ENCODE data around the gene LMNTD2. TPM values are rescaled to one million over a fixed set of nuclear protein-coding genes. Genes with fewer than 3 reads are reported as not detected.

The LMNTD2 gene
- total and polyA plus RNA-seq, 2 experiments from 2014 or later: 7.3 to 15.9 TPM

DNA sequence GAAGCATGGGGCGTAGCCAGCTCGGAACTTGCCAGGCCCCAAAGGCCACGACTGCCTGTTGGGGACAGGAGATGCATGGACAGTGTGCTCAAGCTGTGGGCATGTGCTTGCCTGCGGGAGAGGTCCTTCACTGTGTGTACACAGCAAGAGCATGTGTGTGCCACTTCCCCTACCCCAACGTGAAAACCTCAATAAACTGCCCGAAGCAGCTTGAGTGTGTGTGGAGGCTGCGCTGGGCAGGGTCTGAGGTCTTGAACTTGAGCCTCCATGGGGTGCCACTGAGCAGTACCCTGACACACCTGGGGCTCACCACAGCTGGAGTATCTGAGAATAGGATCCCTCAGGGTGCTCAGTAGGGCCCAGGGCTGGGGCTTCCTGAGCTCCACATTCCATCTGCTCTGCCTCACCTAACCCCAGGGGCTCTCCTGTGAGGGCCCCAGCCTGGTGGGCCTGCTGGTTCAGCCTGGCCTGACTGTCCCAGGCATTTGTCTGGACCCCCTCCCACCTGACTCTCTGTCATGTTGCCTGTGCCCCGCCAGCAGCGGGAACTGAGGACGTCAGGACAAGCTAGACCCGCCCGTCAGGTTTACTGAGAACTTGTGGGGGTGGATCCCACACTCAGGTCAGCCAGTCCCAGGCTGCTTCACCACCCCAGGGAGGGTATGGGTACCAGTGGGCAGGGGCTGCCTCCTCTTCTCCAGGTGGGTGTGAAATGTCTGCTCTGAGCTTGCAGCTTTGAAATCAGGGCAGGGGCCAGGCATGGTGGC, 3.5 kb upstream of the LMNTD2 start:
- Histone ChIP-seq H3K9me3 (ENCODE audit: low read depth) (no peaks in the 10 kb centered on the region), H3K79me2 (peaks cover 17% of the 10 kb centered on the region), H3K36me3 (replicated peaks; ENCODE audit: insufficient read depth, low read depth) (no peaks in the 10 kb centered on the region), H4K20me1 (ENCODE audit: insufficient read depth, poor library complexity, severe bottlenecking) (no peaks in the 10 kb centered on the region), H2AFZ (no peak overlapping the region), H3K27ac (no peak overlapping the region), H3K27me3 (no peaks in the 10 kb centered on the region), H3K4me3 (no peak overlapping the region), H3K9me2 (replicated peaks; ENCODE audit: insufficient read depth) (no peaks in the 10 kb centered on the region), H3K4me1 (ENCODE audit: insufficient read depth) (peaks cover 32% of the 10 kb centered on the region), H3K4me2 (no peak overlapping the region)
- TF ChIP-seq, protein P1, sequence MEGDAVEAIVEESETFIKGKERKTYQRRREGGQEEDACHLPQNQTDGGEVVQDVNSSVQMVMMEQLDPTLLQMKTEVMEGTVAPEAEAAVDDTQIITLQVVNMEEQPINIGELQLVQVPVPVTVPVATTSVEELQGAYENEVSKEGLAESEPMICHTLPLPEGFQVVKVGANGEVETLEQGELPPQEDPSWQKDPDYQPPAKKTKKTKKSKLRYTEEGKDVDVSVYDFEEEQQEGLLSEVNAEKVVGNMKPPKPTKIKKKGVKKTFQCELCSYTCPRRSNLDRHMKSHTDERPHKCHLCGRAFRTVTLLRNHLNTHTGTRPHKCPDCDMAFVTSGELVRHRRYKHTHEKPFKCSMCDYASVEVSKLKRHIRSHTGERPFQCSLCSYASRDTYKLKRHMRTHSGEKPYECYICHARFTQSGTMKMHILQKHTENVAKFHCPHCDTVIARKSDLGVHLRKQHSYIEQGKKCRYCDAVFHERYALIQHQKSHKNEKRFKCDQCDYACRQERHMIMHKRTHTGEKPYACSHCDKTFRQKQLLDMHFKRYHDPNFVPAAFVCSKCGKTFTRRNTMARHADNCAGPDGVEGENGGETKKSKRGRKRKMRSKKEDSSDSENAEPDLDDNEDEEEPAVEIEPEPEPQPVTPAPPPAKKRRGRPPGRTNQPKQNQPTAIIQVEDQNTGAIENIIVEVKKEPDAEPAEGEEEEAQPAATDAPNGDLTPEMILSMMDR (IDR thresholded peaks at IDR 0.05; ENCODE audit: poor library complexity): no peak
- no peak for TF ChIP-seq EZH2phosphoT487 (IDR thresholded peaks at IDR 0.05; ENCODE audit: low read depth, severe bottlenecking, unreplicated experiment)
- no peak for TF ChIP-seq EZH2 (IDR thresholded peaks at IDR 0.05; ENCODE audit: borderline replicate concordance)
- 83% methylated on average over 12 of the region's 12 CpGs for WGBS (ENCODE audit: low lambda C conversion rate, missing lambda C conversion rate)
- DNase-seq (ENCODE audit: low spot score): no peak

DNA sequence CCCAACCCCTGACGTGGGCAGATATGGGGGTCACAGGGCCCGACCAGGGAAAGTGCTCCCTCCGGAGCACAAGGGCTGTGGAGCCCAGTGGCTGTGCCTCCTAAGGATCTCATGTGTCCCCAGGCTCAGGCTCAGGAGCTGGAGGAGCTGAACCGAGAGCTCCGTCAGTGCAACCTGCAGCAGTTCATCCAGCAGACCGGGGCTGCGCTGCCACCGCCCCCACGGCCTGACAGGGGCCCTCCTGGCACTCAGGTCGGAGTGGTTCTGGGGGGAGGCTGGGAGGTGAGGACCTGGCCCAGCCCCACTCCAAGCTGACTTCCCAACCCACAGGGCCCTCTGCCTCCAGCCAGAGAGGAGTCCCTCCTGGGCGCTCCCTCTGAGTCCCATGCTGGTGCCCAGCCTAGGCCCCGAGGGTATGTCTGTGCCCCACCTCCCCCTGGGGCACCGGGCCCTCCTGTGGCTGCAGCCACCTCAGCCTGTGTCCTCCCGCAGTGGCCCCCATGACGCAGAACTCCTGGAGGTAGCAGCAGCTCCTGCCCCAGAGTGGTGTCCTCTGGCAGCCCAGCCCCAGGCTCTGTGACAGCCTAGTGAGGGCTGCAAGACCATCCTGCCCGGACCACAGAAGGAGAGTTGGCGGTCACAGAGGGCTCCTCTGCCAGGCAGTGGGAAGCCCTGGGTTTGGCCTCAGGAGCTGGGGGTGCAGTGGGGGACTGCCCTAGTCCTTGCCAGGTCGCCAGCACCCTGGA, 2.7 kb upstream of the LMNTD2 start:
- no peaks in the 10 kb centered on the region for H3K9me3 ChIP-seq (ENCODE audit: low read depth)
- WGBS (ENCODE audit: low lambda C conversion rate, missing lambda C conversion rate): 90% methylated on average over 18 of the region's 18 CpGs
- H3K9me2 ChIP-seq (replicated peaks; ENCODE audit: insufficient read depth): no peaks in the 10 kb centered on the region
- H2AFZ ChIP-seq: no peak overlapping the region
- peaks cover 17% of the 10 kb centered on the region for H3K79me2 ChIP-seq
- H3K27me3 ChIP-seq: no peaks in the 10 kb centered on the region
- H4K20me1 ChIP-seq (ENCODE audit: insufficient read depth, poor library complexity, severe bottlenecking): no peaks in the 10 kb centered on the region
- H3K36me3 ChIP-seq (replicated peaks; ENCODE audit: insufficient read depth, low read depth): no peaks in the 10 kb centered on the region
- H3K4me2 ChIP-seq: no peak overlapping the region
- peaks cover 30% of the 10 kb centered on the region for H3K4me1 ChIP-seq (ENCODE audit: insufficient read depth)
- H3K4me3 ChIP-seq: no peak overlapping the region
- no peak overlapping the region for H3K27ac ChIP-seq
- DNase-seq (ENCODE audit: low spot score): no peak
- TF ChIP-seq, protein P1 (IDR thresholded peaks at IDR 0.05; ENCODE audit: poor library complexity): no peak
- TF ChIP-seq EZH2phosphoT487 (IDR thresholded peaks at IDR 0.05; ENCODE audit: low read depth, severe bottlenecking, unreplicated experiment): no peak
- TF ChIP-seq EZH2 (IDR thresholded peaks at IDR 0.05; ENCODE audit: borderline replicate concordance): no peak

DNA sequence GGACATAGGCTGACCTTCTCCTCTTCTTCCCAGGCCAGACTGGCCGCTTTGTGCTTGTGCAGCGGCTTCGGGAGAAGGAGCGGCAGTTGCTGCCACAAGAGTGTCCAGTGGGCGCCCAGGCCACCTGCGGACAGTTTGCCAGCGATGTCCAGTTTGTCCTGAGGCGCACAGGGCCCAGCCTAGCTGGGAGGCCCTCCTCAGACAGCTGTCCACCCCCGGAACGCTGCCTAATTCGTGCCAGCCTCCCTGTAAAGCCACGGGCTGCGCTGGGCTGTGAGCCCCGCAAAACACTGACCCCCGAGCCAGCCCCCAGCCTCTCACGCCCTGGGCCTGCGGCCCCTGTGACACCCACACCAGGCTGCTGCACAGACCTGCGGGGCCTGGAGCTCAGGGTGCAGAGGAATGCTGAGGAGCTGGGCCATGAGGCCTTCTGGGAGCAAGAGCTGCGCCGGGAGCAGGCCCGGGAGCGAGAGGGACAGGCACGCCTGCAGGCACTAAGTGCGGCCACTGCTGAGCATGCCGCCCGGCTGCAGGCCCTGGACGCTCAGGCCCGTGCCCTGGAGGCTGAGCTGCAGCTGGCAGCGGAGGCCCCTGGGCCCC, 1.6 kb upstream of the LMNTD2 start:
- Histone ChIP-seq H2AFZ (no peak overlapping the region), H3K36me3 (replicated peaks; ENCODE audit: insufficient read depth, low read depth) (no peaks in the 10 kb centered on the region), H3K9me3 (ENCODE audit: low read depth) (no peaks in the 10 kb centered on the region), H3K4me3 (peak overlapping the region; percentile 32), H3K4me2 (peak overlapping the region; percentile 86), H3K27me3 (peaks cover 10% of the 10 kb centered on the region), H3K4me1 (ENCODE audit: insufficient read depth) (peaks cover 25% of the 10 kb centered on the region), H4K20me1 (ENCODE audit: insufficient read depth, poor library complexity, severe bottlenecking) (no peaks in the 10 kb centered on the region), H3K9me2 (replicated peaks; ENCODE audit: insufficient read depth) (no peaks in the 10 kb centered on the region), H3K27ac (peak overlapping the region; percentile 89), H3K79me2 (peaks cover 17% of the 10 kb centered on the region)
- no peak for DNase-seq (ENCODE audit: low spot score)
- TF ChIP-seq, protein P1 (IDR thresholded peaks at IDR 0.05; ENCODE audit: poor library complexity): no peak
- TF ChIP-seq EZH2phosphoT487 (IDR thresholded peaks at IDR 0.05; ENCODE audit: low read depth, severe bottlenecking, unreplicated experiment) (no peak), EZH2 (IDR thresholded peaks at IDR 0.05; ENCODE audit: borderline replicate concordance) (no peak)
- 89% methylated on average over 29 of the region's 29 CpGs for WGBS (ENCODE audit: low lambda C conversion rate, missing lambda C conversion rate)
